Stimulated activated CD4-positive, alpha-beta T cell treated with anti-CD3 and anti-CD28 coated beads, Interleukin-2, amount 100 ng/mL, for 48 hours (primary cell): ENCODE measurements around the gene AJM1.
A peak's percentile ranks its signal among the peaks of the same experiment; 100 is the strongest.

Experiments used
- DNase-seq, 2 donors: peaks; one replicate each; pipeline ENCODE4 v3.0.0-alpha.2; 2020

Gene AJM1

GRCh38 chr9:136808075-136808805 is 34.0 kb upstream of the AJM1 start:
- DNase-seq = peak in 1 of 2 donors; percentile 17

- DNase-seq = no peak
Measured at GRCh38 chr9:136808806-136809158, 33.5 kb upstream of the AJM1 start.

DNA sequence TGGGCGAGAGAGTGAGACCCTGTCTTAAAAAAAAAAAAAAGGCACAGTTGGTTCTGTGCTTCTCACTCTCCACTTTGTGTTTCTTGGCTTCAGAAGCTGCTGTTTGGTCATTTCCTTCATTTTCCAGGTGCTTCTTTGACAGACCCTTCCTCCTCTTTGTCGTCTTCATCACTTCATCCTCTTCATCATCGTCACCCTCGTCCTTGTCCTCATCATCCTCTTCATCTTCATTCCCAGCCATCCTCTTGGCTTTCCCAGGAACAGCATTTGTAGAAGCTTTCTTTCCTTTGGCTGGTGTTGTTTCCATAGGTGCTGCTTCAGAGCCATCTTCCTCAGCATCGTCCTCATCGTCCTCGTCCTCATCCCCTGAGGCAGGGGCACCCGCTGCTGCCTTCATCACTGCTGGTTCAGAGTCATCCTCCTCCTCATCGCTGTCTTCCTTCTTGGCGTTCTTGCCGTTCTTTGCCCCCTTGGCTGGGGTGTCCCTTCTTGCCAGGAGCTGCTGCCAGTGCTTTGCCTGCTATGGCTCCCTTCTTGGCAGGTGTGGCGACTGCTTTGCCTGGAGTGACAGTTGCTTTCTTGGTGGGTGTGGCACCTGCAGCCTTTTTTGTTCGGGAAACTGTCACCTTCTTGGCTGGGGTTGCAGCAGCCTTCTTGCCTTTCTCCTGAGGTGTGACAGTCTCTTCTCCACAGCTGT is 27.4 kb upstream of the AJM1 start:
- no peak for DNase-seq

DNA sequence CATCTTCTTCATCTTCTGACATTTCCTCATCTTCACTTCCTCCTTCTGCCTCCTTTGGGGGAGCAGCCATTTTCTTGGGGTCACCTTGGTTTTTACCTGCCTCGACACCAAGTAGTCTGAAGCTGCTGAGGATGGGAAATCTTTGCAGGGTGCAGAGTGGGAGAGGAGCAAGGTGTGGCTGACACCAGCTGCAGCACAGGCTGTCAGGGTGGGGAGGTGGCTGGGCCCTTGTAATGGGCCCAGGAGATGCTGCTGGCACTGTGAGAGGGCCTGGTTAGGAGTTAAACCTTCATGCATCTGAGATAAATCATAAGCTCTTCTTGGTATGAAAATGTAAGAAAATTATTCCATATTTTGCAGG is 26.9 kb upstream of the AJM1 start:
- DNase-seq = no peak

GRCh38 chr9:136820971-136821825 is 21.1 kb upstream of the AJM1 start:
- DNase-seq = no peak

- DNase-seq = no peak
Measured at GRCh38 chr9:136821826-136822544, 20.3 kb upstream of the AJM1 start.

GRCh38 chr9:136823136-136824046 is 18.9 kb upstream of the AJM1 start:
- DNase-seq = no peak

- no peak for DNase-seq
Measured at GRCh38 chr9:136824496-136825225, 17.6 kb upstream of the AJM1 start.

GRCh38 chr9:136825295-136826187 is 16.7 kb upstream of the AJM1 start:
- DNase-seq = no peak

- DNase-seq = no peak
Measured at GRCh38 chr9:136826188-136826541, 16.1 kb upstream of the AJM1 start.

GRCh38 chr9:136826703-136827582 is 15.3 kb upstream of the AJM1 start:
- DNase-seq = no peak

- no peak for DNase-seq
Measured at GRCh38 chr9:136827794-136828473, 14.3 kb upstream of the AJM1 start.

- DNase-seq = no peak
Measured at GRCh38 chr9:136828474-136829140, 13.7 kb upstream of the AJM1 start.

DNA sequence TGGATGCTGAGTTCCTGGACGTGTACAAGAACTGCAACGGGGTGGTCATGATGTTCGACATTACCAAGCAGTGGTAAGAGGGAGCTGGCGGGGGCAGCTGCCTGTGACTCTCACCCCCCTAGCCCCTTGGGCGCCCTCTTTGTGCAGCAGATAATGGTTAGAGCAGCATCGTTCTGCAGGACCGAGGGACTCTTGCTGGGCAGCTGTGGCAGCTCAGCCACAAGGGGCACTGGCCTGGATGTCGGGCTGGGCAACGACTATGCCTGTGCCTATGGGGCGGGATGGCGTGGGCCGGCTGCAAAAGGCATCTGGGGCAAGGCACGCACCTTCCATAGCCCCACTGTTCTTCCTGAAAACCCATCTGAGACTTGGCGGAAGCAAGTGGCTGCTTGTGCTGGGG is 12.9 kb upstream of the AJM1 start:
- no peak for DNase-seq

GRCh38 chr9:136829981-136830885 is 12.0 kb upstream of the AJM1 start:
- DNase-seq = no peak

DNA sequence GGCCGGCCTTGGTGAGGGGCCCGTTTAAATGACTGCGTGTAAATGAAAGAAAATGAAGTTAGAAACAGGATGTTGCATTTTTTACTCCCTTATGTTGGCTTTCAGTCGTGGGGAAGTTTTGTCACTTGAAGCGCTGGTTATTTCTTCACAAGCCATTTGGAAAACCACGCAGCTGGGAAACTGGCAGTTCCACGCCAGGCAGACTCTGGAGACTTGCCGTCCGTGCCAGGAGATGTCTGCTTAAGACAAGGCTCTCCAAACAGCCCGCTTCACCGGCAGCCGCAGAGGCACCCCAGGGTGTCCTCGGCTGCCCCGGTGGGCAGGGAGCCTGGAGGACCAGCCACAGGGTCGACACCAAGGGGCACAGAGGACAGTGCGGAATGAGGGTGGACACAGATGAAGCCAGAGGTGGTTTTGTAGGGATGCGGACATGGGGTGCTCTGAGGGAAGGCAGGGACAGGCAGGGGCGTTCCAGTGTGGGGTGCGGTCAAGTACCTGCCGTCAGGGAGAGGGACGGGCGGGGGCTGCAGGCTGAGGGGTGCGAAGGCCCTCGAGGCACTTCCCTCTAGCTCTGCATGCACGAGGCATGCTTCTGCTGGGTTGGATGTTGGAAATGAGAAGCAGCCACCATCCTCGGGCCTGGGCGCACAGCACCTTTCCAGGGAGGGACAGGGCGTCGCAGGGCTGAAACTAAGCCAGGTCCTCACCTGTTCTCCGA is 11.1 kb upstream of the AJM1 start:
- DNase-seq = no peak
